WTC11 (cell line): Measurements from ENCODE around the gene TSNAXIP1. TPM values are rescaled to one million over a fixed set of nuclear protein-coding genes. Genes with fewer than 3 reads are reported as not detected.

Experiments
- ATAC-seq: fragments of 200-7000 bp; cut with Tn5 transposase; 2 replicates; pipeline ENCODE4 v1.10.0; 2021; ENCODE audit warnings: mild to moderate bottlenecking, moderate library complexity
- CTCF ChIA-PET: fragments of 300-600 bp; sonication (Branson Sonifier 250); formaldehyde crosslinking; loops from one replicate; lab custom pipeline; 2021; ENCODE audit warnings: antibody characterized with exemption; lab: Charles Lee
- POLR2A ChIA-PET: fragments of 350-600 bp; sonication (Branson Sonifier 250); formaldehyde crosslinking; loops from one replicate; lab custom pipeline; 2021; ENCODE audit warnings: antibody characterized with exemption; lab: Charles Lee
- DNase-seq: peaks from one replicate; pipeline ENCODE4 v3.0.0; 2021; ENCODE audit warnings: low spot score
- H3K27ac Mint-ChIP-seq: 2 replicates; pipeline ENCODE4 v1.8.0; 2021; ENCODE audit warnings: mixed read lengths
- H3K27me3 Mint-ChIP-seq: 2 replicates; pipeline ENCODE4 v1.8.0; 2021; ENCODE audit warnings: low read depth, mild to moderate bottlenecking, moderate library complexity, mixed read lengths
- H3K36me3 Mint-ChIP-seq: 2 replicates; pipeline ENCODE4 v1.8.0; 2021; ENCODE audit warnings: mixed read lengths
- H3K4me1 Mint-ChIP-seq: 2 replicates; pipeline ENCODE4 v1.8.0; 2022; ENCODE audit warnings: mixed read lengths
- H3K4me3 Mint-ChIP-seq: 2 replicates; pipeline ENCODE4 v1.8.0; 2021; ENCODE audit warnings: mild to moderate bottlenecking, moderate library complexity, mixed read lengths
- H3K9me3 Mint-ChIP-seq: 2 replicates; pipeline ENCODE4 v1.8.0; 2021; ENCODE audit warnings: mixed read lengths
- ATF2 ChIP-seq: sonication (generic); formaldehyde crosslinking; IDR thresholded peaks from 2 replicates; pipeline ENCODE4 v1.8.1; 2022; ENCODE audit warnings: low read depth, missing genetic modification reagents, borderline replicate concordance
- E2F5 ChIP-seq: sonication (generic); formaldehyde crosslinking; IDR thresholded peaks from 2 replicates; pipeline ENCODE4 v1.8.1; 2022; ENCODE audit warnings: mild to moderate bottlenecking, moderate library complexity, missing genetic modification reagents
- ERG ChIP-seq: fragments of 250-450 bp; sonication (Bioruptor Pico); IDR thresholded peaks from 2 replicates; pipeline ENCODE4 v1.8.0; 2021; ENCODE audit warnings: mild to moderate bottlenecking
- FOXJ3 ChIP-seq: sonication (generic); formaldehyde crosslinking; IDR thresholded peaks from 2 replicates; pipeline ENCODE4 v1.9.0; 2021; ENCODE audit warnings: missing genetic modification reagents, mild to moderate bottlenecking, borderline replicate concordance
- GABPB1 ChIP-seq: sonication (generic); formaldehyde crosslinking; IDR thresholded peaks from 2 replicates; pipeline ENCODE4 v1.8.1; 2023; ENCODE audit warnings: mild to moderate bottlenecking, missing genetic modification reagents
- GRHL2 ChIP-seq: fragments of 250-450 bp; sonication (Bioruptor Pico); IDR thresholded peaks from 2 replicates; pipeline ENCODE4 v1.8.0; 2022; ENCODE audit warnings: mild to moderate bottlenecking, moderate library complexity; ENCODE audit not compliant: insufficient replicate concordance, severe bottlenecking
- GTF2I ChIP-seq: fragments of 250-450 bp; sonication (Bioruptor Pico); conservative IDR thresholded peaks from 2 replicates; pipeline ENCODE4 v1.4.0; 2021; ENCODE audit warnings: mild to moderate bottlenecking
- IRF2 ChIP-seq: sonication (generic); formaldehyde crosslinking; IDR thresholded peaks from 2 replicates; pipeline ENCODE4 v1.8.0; 2022; ENCODE audit warnings: low read depth, missing genetic modification reagents, borderline replicate concordance
- NFYB ChIP-seq: sonication (generic); formaldehyde crosslinking; conservative IDR thresholded peaks from 2 replicates; pipeline ENCODE4 v1.8.0; 2022; ENCODE audit warnings: low read depth, missing genetic modification reagents
- PRDM15 ChIP-seq: sonication (generic); formaldehyde crosslinking; IDR thresholded peaks from 2 replicates; pipeline ENCODE4 v1.8.0; 2022; ENCODE audit warnings: missing genetic modification reagents
- SOX15 ChIP-seq: fragments of 250-450 bp; sonication (Bioruptor Pico); IDR thresholded peaks from 2 replicates; pipeline ENCODE4 v1.9.0; 2021; ENCODE audit warnings: mild to moderate bottlenecking
- TP53 ChIP-seq: sonication (generic); formaldehyde crosslinking; IDR thresholded peaks from 2 replicates; pipeline ENCODE4 v1.8.1; 2023; ENCODE audit warnings: mild to moderate bottlenecking, missing genetic modification reagents
- ZNF121 ChIP-seq: sonication (generic); formaldehyde crosslinking; IDR thresholded peaks from 2 replicates; pipeline ENCODE4 v1.8.0; 2023; ENCODE audit warnings: missing genetic modification reagents
- ZNF219 ChIP-seq: sonication (generic); formaldehyde crosslinking; IDR thresholded peaks from 2 replicates; pipeline ENCODE4 v1.8.0; 2023; ENCODE audit warnings: missing genetic modification reagents, mild to moderate bottlenecking, borderline replicate concordance
- ZNF232 ChIP-seq: sonication (generic); formaldehyde crosslinking; IDR thresholded peaks from 2 replicates; pipeline ENCODE4 v1.8.0; 2022; ENCODE audit warnings: mild to moderate bottlenecking, missing genetic modification reagents
- ZNF532 ChIP-seq: fragments of 250-450 bp; sonication (Bioruptor Pico); IDR thresholded peaks from 2 replicates; pipeline ENCODE4 v1.9.0; 2021; ENCODE audit warnings: mild to moderate bottlenecking, borderline replicate concordance
- total RNA-seq: library from RNA; stranded (reverse); gene quantifications from 3 replicates; pipeline ENCODE4 v1.2.3, GENCODE V29; 2021
- TF ChIP-seq, protein P1 (sequence below): fragments of 250-450 bp; sonication (Bioruptor Pico); IDR thresholded peaks from 2 replicates; pipeline ENCODE4 v1.9.0; 2021; ENCODE audit warnings: moderate library complexity, mild to moderate bottlenecking, inconsistent platforms, borderline replicate concordance
- TF ChIP-seq, protein P2 (sequence below): fragments of 250-450 bp; sonication (Bioruptor Pico); IDR thresholded peaks from 2 replicates; pipeline ENCODE4 v2.1.2; 2022; ENCODE audit warnings: mild to moderate bottlenecking, moderate library complexity

Gene TSNAXIP1
- total RNA-seq, 1 experiment from 2014 or later = 0.48 TPM

- ChIA-PET CTCF (interaction anchor here (1.0 to 2.1 kb wide), 4 partner anchors 17 to 180 kb away, joined by 3 to 14 read pairs (median 4); no protein-coding TSS in a partner anchor), POLR2A (no interaction called here)
- H3K27ac Mint-ChIP-seq = peak overlapping the region; percentile 93; the same call in 1 of the 2 replicates
- no peak for ATAC-seq
- peak overlapping the region; percentile 92 for H3K4me3 Mint-ChIP-seq
- no peaks in the 10 kb centered on the region for H3K9me3 Mint-ChIP-seq
- no peaks in the 10 kb centered on the region for H3K27me3 Mint-ChIP-seq
- peaks cover 41% of the 10 kb centered on the region for H3K4me1 Mint-ChIP-seq
- no peak for TF ChIP-seq GRHL2 (CRISPR knock-in tag)
- TF ChIP-seq E2F5 (CRISPR knock-in tag) = no peak
- TF ChIP-seq SOX15 = no peak
- TF ChIP-seq, protein P1, sequence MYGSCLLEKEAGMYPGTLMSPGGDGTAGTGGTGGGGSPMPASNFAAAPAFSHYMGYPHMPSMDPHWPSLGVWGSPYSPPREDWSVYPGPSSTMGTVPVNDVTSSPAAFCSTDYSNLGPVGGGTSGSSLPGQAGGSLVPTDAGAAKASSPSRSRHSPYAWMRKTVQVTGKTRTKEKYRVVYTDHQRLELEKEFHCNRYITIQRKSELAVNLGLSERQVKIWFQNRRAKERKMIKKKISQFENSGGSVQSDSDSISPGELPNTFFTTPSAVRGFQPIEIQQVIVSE (CRISPR knock-in tag) = no peak
- TF ChIP-seq GABPB1 (CRISPR knock-in tag) = no peak
- no peak for TF ChIP-seq ATF2
- TF ChIP-seq TP53 (CRISPR knock-in tag) = no peak
- TF ChIP-seq, all 79 proteins: peak for 0
- H3K36me3 Mint-ChIP-seq = peaks cover 11% of the 10 kb centered on the region
- DNase-seq = no peak
These were observed 41.4 kb downstream of the TSNAXIP1 start for GRCh38 chr16:67848118-67848517.

GRCh38 chr16:67853670-67854069, 47.0 kb downstream of the TSNAXIP1 start:
- DNase-seq = no peak
- ATAC-seq = no peak
- ChIA-PET POLR2A (no interaction called here), CTCF (interaction anchor here (0.9 kb wide), 1 partner anchor 13 kb away, joined by 3 read pairs; no protein-coding TSS in a partner anchor)
- H3K4me3 Mint-ChIP-seq = no peak overlapping the region
- H3K27me3 Mint-ChIP-seq = no peaks in the 10 kb centered on the region
- peaks cover 40% of the 10 kb centered on the region for H3K4me1 Mint-ChIP-seq
- no peak overlapping the region for H3K27ac Mint-ChIP-seq
- peaks cover 14% of the 10 kb centered on the region for H3K36me3 Mint-ChIP-seq
- TF ChIP-seq ZNF532 (CRISPR knock-in tag) = no peak
- TF ChIP-seq ZNF121 (CRISPR knock-in tag) = peak; percentile 83
- TF ChIP-seq, all 79 proteins: peak for 1
- no peaks in the 10 kb centered on the region for H3K9me3 Mint-ChIP-seq

DNA sequence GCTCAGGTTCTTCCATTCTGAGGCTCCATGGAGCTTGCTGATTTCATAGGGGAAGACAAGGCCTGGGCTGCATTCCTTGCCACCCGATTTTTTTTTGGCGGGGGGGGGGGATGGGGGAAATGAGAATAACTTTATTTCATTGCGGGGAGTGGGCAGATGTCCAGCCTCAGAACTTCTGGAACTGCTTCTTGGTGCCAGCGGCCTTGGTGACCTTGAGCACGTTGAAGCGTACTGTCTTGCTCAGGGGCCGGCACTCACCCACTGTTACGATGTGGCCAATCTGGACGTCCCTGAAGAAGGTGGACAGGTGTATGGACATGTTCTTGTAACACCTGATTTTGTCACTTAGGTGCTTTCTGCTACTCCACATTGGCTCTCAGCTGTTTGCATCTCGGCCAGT, 49.1 kb downstream of the TSNAXIP1 start:
- H3K9me3 Mint-ChIP-seq = no peaks in the 10 kb centered on the region
- H3K27me3 Mint-ChIP-seq = no peaks in the 10 kb centered on the region
- H3K4me3 Mint-ChIP-seq = no peak overlapping the region
- ChIA-PET POLR2A (interaction anchor here (0.6 kb wide), 1 partner anchor 1721 kb away, joined by 4 read pairs; no protein-coding TSS in a partner anchor), CTCF (interaction anchor here (1.1 to 3.6 kb wide), 4 partner anchors 10 to 335 kb away, joined by 3 to 18 read pairs (median 5); partner anchors contain the start of gene NRN1L)
- peaks cover 34% of the 10 kb centered on the region for H3K4me1 Mint-ChIP-seq
- DNase-seq (no peak), ATAC-seq (no peak)
- peak overlapping the region; percentile 89 for H3K27ac Mint-ChIP-seq
- H3K36me3 Mint-ChIP-seq = peaks cover 11% of the 10 kb centered on the region
- no peak for TF ChIP-seq PRDM15 (CRISPR knock-in tag)
- TF ChIP-seq FOXJ3 (CRISPR knock-in tag) = no peak
- TF ChIP-seq GTF2I = no peak
- no peak for TF ChIP-seq NFYB (CRISPR knock-in tag)
- no peak for TF ChIP-seq ZNF232 (CRISPR knock-in tag)
- no peak for TF ChIP-seq IRF2 (CRISPR knock-in tag)
- TF ChIP-seq ERG (CRISPR knock-in tag) = no peak
- TF ChIP-seq, protein P2, sequence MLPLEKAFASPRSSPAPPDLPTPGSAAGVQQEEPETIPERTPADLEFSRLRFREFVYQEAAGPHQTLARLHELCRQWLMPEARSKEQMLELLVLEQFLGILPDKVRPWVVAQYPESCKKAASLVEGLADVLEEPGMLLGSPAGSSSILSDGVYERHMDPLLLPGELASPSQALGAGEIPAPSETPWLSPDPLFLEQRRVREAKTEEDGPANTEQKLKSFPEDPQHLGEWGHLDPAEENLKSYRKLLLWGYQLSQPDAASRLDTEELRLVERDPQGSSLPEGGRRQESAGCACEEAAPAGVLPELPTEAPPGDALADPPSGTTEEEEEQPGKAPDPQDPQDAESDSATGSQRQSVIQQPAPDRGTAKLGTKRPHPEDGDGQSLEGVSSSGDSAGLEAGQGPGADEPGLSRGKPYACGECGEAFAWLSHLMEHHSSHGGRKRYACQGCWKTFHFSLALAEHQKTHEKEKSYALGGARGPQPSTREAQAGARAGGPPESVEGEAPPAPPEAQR = no peak
- TF ChIP-seq ZNF219 (CRISPR knock-in tag) = no peak
